ENCODE measurements around the gene SPIRE1.

The SPIRE1 gene

DNA sequence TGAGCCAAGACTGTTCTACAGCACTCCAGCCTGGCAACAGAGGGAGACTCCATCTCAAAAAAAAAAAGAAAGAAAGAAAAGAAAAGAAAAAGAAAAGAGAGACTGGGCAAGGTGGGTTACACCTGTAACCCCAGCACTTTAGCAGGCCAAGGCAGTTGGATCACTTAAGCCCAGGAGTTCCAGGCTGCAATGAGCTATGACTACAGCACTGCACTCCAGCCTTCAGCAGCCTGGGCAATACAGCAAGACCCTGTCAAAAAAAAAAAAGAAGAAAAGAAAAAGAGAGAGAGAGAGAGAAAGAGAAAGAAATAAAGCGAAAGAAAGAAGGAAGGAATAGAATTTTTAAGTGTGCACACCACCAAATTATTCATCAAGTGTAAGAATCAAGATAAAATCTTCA is 2.9 kb downstream of the SPIRE1 start:
- Histone ChIP-seq H3K27me3 (ENCODE audit: insufficient read depth, low read depth) (no peaks in the 10 kb centered on the region), H2AFZ (ENCODE audit: low read depth) (no peak overlapping the region), H3K9ac (no peak overlapping the region), H3K79me2 (ENCODE audit: insufficient read depth, low read depth) (peaks cover 27% of the 10 kb centered on the region; the same call in 1 of the 2 replicates), H3K4me2 (no peak overlapping the region), H3K27ac (no peak overlapping the region), H3K4me1 (ENCODE audit: low read depth, poor library complexity, severe bottlenecking) (peaks cover 51% of the 10 kb centered on the region), H3K36me3 (ENCODE audit: insufficient read depth) (no peaks in the 10 kb centered on the region), H4K20me1 (ENCODE audit: insufficient read depth) (no peaks in the 10 kb centered on the region), H3K4me3 (IDR thresholded peaks at IDR 0.05; ENCODE audit: insufficient read depth, low read depth, low read length) (no peak overlapping the region)
- TF ChIP-seq, protein P1, sequence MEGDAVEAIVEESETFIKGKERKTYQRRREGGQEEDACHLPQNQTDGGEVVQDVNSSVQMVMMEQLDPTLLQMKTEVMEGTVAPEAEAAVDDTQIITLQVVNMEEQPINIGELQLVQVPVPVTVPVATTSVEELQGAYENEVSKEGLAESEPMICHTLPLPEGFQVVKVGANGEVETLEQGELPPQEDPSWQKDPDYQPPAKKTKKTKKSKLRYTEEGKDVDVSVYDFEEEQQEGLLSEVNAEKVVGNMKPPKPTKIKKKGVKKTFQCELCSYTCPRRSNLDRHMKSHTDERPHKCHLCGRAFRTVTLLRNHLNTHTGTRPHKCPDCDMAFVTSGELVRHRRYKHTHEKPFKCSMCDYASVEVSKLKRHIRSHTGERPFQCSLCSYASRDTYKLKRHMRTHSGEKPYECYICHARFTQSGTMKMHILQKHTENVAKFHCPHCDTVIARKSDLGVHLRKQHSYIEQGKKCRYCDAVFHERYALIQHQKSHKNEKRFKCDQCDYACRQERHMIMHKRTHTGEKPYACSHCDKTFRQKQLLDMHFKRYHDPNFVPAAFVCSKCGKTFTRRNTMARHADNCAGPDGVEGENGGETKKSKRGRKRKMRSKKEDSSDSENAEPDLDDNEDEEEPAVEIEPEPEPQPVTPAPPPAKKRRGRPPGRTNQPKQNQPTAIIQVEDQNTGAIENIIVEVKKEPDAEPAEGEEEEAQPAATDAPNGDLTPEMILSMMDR (conservative IDR thresholded peaks at IDR 0.05; ENCODE audit: low read depth, low read length) = no peak

DNA sequence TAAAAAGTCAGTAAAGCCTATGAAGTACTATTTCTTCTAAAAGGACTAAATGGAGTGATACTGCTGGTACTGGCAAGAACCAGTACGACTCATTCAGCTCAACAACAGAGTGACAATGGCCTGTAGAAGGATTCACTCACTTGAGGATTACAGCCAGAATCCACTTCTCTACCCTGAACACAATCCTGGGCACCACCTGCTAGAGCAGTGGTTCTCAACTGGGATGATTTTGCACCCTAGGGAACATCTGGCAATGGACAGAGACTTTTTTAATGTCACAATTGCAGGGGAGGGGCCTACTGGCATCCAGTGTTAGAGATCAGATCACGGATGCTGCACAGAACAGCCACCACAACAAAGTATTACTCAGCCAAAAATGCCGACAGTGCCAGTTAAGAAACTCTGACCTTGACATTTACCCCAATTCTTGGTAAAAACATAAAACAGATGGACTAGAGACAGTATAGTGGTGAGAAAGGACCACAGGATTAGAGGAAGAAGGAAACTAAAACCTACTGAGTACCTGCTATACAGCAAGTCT is 5.0 kb downstream of the SPIRE1 start:
- peak overlapping the region; percentile 5; the same call in 1 of the 2 replicates for H2AFZ ChIP-seq (ENCODE audit: low read depth)
- H3K27me3 ChIP-seq (ENCODE audit: insufficient read depth, low read depth) = no peaks in the 10 kb centered on the region
- H3K4me1 ChIP-seq (ENCODE audit: low read depth, poor library complexity, severe bottlenecking) = peaks cover 68% of the 10 kb centered on the region
- H3K27ac ChIP-seq = peak overlapping the region; percentile 41
- peaks cover 27% of the 10 kb centered on the region; the same call in 1 of the 2 replicates for H3K79me2 ChIP-seq (ENCODE audit: insufficient read depth, low read depth)
- peak overlapping the region; percentile 13; the same call in 1 of the 2 replicates for H3K9ac ChIP-seq
- no peak overlapping the region for H3K4me3 ChIP-seq (IDR thresholded peaks at IDR 0.05; ENCODE audit: insufficient read depth, low read depth, low read length)
- no peaks in the 10 kb centered on the region for H4K20me1 ChIP-seq (ENCODE audit: insufficient read depth)
- peak overlapping the region; percentile 63 for H3K4me2 ChIP-seq
- TF ChIP-seq, protein P1 (conservative IDR thresholded peaks at IDR 0.05; ENCODE audit: low read depth, low read length) = no peak
- H3K36me3 ChIP-seq (ENCODE audit: insufficient read depth) = no peaks in the 10 kb centered on the region

DNA sequence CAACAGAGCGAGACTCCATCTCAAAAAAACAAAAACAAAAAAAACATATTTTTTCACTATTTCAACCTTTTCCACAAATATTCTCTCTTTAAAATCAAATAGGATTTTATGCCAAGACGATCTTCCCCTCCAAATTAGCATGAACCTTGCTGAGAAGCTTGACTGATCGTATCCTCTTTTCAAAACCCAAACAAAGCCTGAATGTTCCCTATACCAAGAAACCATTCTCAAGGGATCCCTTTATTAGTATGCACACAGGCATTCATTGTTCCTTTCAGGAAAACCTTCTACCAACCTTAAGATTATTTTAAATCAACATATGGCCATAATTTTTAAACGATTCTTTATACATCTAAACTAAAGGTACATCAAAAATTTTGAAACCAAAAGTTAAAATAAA is 6.3 kb downstream of the SPIRE1 start:
- H3K27me3 ChIP-seq (ENCODE audit: insufficient read depth, low read depth) = no peaks in the 10 kb centered on the region
- H3K27ac ChIP-seq = no peak overlapping the region
- peak overlapping the region; percentile 63 for H3K4me2 ChIP-seq
- peaks cover 65% of the 10 kb centered on the region for H3K4me1 ChIP-seq (ENCODE audit: low read depth, poor library complexity, severe bottlenecking)
- H2AFZ ChIP-seq (ENCODE audit: low read depth) = no peak overlapping the region
- H3K79me2 ChIP-seq (ENCODE audit: insufficient read depth, low read depth) = peaks cover 27% of the 10 kb centered on the region; the same call in 1 of the 2 replicates
- H4K20me1 ChIP-seq (ENCODE audit: insufficient read depth) = no peaks in the 10 kb centered on the region
- no peaks in the 10 kb centered on the region for H3K36me3 ChIP-seq (ENCODE audit: insufficient read depth)
- H3K4me3 ChIP-seq (IDR thresholded peaks at IDR 0.05; ENCODE audit: insufficient read depth, low read depth, low read length) = no peak overlapping the region
- H3K9ac ChIP-seq = no peak overlapping the region
- TF ChIP-seq, protein P1 (conservative IDR thresholded peaks at IDR 0.05; ENCODE audit: low read depth, low read length) = no peak

DNA sequence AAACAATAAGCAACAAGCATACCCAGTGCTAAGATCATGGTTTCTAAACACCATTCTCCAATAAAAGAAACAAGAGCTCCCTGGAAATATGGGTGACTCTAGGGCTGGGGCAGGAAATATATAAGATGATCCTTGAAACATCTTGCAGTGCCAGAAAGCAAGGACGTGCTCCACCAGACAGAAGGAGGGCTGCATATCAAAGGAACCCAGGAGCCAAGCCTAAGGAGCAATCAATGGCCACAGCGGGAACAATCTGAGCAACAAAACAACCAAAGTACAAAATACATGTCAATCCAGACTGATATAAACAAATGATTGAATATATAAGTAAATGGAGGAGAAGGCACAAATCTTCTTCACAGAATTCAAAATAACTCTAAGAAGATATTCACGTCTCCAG is 10.1 kb downstream of the SPIRE1 start:
- no peak overlapping the region for H3K4me2 ChIP-seq
- peaks cover 39% of the 10 kb centered on the region for H3K4me1 ChIP-seq (ENCODE audit: low read depth, poor library complexity, severe bottlenecking)
- no peaks in the 10 kb centered on the region for H4K20me1 ChIP-seq (ENCODE audit: insufficient read depth)
- no peak overlapping the region for H3K9ac ChIP-seq
- H3K27ac ChIP-seq = no peak overlapping the region
- H3K79me2 ChIP-seq (ENCODE audit: insufficient read depth, low read depth) = 0 out of 2 replicates have a peak, but pooled peaks cover 8% of the 10 kb centered on the region
- H3K36me3 ChIP-seq (ENCODE audit: insufficient read depth) = no peaks in the 10 kb centered on the region
- TF ChIP-seq, protein P1 (conservative IDR thresholded peaks at IDR 0.05; ENCODE audit: low read depth, low read length) = no peak
- H3K4me3 ChIP-seq (IDR thresholded peaks at IDR 0.05; ENCODE audit: insufficient read depth, low read depth, low read length) = no peak overlapping the region
- no peaks in the 10 kb centered on the region for H3K27me3 ChIP-seq (ENCODE audit: insufficient read depth, low read depth)
- no peak overlapping the region for H2AFZ ChIP-seq (ENCODE audit: low read depth)

Measured in KMS-11 (cell line).